GM21723 (cell line): ENCODE data around the gene CDON.
A peak's percentile ranks its signal among the peaks of the same experiment; 100 is the strongest.

Experiments used
- ATAC-seq: cut with Tn5 transposase; IDR thresholded peaks from one replicate; pipeline ENCODE4 v1.9.1; 2021; ENCODE audit warnings: mild to moderate bottlenecking, moderate library complexity; ENCODE audit not compliant: unreplicated experiment

The CDON gene, protein sequence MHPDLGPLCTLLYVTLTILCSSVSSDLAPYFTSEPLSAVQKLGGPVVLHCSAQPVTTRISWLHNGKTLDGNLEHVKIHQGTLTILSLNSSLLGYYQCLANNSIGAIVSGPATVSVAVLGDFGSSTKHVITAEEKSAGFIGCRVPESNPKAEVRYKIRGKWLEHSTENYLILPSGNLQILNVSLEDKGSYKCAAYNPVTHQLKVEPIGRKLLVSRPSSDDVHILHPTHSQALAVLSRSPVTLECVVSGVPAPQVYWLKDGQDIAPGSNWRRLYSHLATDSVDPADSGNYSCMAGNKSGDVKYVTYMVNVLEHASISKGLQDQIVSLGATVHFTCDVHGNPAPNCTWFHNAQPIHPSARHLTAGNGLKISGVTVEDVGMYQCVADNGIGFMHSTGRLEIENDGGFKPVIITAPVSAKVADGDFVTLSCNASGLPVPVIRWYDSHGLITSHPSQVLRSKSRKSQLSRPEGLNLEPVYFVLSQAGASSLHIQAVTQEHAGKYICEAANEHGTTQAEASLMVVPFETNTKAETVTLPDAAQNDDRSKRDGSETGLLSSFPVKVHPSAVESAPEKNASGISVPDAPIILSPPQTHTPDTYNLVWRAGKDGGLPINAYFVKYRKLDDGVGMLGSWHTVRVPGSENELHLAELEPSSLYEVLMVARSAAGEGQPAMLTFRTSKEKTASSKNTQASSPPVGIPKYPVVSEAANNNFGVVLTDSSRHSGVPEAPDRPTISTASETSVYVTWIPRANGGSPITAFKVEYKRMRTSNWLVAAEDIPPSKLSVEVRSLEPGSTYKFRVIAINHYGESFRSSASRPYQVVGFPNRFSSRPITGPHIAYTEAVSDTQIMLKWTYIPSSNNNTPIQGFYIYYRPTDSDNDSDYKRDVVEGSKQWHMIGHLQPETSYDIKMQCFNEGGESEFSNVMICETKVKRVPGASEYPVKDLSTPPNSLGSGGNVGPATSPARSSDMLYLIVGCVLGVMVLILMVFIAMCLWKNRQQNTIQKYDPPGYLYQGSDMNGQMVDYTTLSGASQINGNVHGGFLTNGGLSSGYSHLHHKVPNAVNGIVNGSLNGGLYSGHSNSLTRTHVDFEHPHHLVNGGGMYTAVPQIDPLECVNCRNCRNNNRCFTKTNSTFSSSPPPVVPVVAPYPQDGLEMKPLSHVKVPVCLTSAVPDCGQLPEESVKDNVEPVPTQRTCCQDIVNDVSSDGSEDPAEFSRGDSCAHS (N-terminal part only)

DNA sequence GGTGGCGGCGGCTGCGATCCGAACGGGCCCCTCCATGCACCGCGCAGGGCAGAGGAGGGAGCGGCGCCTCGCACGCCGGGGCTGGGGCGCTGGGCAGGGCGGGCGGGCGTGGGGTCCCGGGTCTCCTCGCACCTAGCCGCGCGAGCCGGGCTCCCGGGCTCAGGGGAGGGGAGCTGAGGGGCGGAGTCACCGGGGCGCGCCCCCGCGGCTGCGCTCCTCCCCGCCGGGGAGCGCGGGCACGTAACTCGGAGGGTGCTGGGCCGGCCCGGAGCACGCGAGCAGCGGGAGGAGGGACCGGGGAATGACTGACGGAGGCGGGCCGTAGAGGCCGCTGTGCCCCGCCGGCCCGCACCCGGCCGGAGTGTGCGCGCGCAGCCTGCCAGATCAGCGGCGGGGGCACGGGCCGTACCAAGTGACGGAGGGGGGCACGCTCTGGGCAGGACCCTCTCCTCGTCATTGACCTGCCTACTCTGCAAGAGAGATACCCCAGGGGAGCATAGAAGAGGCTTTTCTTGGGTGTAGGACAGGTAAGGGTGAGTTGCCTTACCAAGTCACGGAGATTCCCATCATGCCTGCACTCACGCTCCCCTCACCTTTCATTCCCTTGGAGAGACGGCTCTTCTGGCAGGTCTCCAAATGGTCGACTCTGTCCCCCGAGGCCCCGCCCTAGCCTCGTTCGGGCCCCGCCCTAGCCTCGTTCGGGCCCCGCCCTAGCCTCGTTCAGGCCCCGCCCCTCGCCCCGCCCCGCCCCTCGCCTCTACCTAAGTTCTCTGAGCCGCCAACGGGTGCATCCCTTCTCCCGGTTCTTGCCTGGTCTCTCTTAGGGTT is at the start of gene CDON:
Gene CDON (minus strand): TSS at position 188 of the 828 bp plus-strand sequence. CDS start 39,390 bp downstream, outside the sequence.
- ATAC-seq, result peak; percentile 99

DNA sequence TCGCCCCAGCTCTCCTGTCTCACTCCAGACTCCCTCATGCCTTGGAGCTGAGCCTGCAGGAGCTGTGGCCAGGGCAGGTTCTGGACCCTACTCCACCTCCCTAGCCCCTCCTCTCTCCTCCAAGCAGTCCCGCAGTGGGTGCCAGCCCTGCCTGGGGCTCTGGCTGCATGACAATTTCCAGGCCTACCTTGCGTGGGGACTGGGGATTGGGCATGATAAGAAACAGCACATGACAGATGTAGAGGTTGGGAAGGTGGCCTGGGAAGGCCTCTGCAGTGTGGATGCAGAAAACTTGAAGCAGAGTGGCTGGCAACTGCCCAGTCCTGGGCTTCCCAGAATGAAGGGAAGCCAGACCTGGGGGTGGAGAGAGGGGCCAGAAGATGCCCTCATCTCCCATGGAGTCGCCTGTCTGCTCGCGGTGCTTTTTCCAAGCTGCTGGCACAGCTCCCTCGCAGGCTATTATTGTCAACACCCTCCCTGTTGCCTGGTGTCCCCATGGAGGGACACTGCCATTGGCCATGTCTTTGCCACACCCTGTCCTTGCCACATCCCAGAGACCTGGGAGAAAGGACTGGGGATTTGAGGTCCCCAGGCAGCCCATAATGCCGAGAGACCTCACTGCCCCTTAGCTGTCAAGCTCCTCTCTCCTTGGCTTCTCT is 48.9 kb upstream of the CDON start:
- ATAC-seq, result no peak

DNA sequence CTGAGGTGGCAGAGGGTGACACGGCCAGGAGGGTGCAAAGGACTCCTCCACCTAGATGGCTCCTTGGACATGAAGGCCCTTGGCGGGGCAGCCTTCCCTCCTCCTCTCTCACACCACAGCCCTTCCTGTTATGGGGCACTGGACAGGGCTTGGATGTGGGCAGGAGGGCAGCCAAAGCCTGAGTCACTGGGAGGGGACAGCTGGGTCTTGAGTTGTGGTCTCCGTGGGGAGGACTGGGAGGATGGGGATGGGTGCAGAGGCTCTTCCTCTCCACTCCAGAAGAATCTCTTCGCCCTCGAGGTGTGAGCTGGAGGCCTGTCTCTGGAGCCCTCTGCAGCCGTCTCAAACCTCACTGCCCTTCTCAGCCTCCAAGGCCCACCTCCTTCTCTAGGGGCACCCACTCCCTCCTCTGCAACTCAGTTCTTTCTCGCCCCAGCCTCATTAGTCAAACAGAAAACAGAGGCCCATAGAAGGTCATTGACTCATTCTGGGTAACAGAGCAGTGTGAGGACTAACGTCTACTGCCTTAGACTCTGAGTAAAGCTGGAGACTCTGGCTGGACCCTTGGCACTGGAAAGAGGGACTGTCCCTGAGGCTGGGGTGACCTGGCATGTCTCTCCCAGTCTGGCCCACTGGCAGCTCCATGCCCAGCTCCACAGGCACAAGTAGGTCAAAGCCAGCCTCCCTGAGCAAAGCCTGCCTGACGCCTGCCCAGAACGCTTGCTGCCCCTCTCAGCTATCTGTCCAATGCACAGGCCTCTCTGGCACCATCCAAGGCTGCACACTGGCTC is 47.5 kb upstream of the CDON start:
- no peak for ATAC-seq

DNA sequence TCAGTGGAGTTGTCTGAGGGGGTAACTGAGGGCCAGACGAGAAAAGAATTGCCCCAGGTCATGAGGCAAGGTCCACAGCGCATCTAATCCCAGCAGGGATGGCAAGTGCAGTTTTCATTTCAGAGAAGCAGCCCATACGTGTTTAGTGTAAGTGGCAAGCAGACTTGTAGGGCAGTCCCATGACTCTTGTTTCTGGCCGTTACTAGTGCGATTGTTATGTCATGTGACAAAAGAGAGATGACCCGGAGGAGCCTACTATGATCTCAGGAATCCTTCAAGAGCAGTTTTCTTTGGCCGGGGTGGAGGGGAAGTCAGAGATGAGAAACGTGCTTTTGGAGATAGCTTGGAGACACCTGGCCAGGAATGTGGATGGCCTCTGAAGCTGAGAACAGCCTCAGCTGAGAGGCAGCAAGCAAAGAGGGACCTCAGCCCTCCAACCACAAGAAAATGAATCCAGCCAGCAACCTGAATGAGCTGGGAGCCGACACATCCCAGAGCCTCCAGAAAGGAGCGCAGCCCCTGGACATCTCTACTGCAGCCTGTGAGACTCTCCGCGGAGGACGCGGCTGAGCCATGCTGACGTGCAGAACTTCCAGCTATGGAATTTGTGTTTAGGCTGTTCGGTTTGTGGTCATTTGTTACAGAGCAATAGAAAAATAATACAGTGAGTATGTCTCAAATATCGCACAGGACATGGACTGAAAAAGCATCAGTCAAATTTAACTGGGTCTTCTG is 44.1 kb upstream of the CDON start:
- no peak for ATAC-seq

DNA sequence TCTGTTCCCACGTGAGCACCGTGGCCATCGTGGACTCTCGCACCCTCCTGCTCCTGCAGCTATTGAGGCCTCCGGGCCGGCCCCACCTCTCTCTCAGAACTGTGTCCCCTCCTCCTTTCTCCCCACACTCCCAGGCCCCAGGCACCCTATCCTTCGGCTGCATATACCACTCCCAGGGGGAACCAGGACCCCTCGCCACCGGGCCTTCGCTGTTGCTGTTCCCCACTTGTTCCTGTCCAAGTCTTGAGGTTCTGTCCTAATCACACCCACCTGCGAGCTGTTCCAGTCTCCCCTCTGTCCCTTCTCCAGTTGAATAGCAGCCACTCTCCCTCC is 43.0 kb upstream of the CDON start:
- ATAC-seq, result no peak

DNA sequence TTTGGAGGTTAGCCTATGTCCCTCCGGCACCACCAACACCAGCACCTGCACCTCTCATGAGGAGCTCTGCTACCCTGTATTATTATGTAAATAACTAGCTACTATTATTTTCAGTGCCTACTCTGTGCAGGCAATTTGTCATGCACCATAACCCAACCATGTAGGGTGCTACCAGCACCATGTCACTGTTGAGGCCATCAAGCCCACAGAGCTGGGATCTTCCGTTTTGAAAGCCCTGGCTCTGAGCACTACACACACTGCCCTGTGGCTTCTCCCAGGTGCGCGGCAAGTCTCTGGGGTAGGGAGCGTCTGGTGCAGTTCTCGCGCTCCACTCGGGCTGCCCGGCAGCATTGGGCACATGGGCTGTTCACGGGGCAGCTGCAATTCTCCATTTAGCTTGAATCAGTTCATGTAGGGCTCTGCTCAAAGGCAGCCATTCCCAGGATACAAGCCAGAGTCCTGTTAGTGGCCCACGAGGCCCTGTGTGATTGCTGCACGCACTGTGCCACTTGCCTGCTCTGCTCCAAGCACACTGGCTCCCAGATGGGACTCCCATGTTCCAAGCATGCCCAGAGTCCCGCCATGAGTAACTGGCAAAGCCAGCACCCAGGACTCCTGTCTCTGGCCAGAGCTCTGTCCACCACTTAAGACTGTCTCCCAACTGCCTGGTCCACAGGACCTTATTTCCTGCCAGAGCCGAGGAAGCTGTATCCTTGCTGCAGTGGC is 42.5 kb upstream of the CDON start:
- no peak for ATAC-seq

DNA sequence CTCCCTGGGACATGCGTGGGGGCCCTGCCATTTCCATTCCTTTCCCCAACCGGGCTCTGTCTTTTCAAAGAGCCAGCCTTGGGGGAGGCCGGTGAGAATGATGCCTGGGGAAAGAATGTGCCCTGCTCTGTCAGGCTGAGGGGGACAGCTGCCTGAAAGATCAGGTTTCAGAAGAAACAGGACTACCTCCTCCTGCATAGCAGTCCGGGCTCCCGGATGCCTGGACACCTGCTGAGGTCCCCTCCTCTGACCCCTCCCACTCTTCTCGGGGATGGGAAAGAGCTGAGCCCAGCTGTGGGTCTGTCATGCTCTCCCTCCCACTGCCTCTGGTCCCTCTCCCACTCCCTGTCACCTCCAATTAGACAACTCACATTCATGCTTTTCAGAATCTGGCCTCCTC is 41.8 kb upstream of the CDON start:
- ATAC-seq, result no peak

DNA sequence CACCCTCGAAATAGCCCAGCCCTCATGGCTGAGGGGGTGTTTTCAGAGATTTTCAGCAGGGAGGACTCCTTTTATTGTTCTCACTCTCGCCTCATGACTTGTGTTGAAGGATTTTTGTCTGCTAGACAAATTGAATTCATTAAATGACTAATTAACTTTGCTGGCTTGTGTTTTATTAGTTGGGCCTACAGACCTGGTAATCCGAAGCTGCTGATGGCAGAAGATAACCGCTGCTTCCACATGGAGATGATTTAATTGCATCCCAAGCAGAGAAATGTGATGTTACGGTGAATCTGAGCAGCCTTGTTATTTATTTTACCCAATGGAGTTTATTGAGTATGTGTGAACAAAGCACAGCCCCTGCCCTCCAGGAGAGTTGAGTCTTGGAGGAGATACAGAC is 40.5 kb upstream of the CDON start:
- no peak for ATAC-seq

DNA sequence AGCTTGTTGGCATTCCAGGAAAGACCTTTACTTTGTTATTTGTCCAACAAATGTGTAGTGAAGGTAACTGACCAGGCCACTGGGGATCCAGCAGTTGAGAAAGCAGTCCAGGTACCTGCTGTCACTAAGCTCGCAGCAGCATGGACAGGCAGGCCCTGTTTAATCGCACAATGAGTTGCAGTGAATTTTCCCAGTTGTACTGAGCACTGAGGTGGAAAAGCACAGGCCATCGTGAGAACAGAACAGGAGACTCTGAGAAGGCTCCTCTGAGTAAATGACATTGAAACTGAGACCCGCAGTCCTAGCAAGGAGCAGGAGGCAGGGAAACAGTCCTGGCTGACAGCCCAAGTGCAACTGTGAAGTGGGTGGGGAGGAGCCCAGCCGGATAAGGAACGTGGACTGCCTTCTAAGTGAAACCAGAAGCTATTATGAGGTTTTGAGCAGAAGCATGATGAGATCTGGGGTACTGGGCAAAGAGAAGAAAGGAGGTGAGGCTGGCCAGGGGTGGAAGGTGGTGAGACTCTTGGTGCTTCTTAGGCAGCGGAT is 39.8 kb upstream of the CDON start:
- no peak for ATAC-seq

DNA sequence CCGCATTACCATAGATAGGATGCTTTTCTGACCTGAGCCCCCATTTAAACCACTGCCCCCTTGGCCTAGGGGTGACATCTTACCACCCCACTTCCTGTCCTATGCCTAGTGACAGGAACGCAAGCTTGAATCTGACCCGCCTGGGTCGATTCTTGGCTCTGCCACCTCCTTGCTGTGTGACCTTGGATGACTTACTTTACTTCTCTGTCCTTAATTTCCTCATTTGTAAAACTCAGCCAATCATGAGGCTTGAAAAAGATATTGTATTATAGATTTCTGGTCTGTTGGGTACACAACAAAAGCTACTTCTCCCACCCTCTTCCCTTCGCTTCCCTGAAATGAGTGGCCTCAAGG is 39.2 kb upstream of the CDON start:
- no peak for ATAC-seq

DNA sequence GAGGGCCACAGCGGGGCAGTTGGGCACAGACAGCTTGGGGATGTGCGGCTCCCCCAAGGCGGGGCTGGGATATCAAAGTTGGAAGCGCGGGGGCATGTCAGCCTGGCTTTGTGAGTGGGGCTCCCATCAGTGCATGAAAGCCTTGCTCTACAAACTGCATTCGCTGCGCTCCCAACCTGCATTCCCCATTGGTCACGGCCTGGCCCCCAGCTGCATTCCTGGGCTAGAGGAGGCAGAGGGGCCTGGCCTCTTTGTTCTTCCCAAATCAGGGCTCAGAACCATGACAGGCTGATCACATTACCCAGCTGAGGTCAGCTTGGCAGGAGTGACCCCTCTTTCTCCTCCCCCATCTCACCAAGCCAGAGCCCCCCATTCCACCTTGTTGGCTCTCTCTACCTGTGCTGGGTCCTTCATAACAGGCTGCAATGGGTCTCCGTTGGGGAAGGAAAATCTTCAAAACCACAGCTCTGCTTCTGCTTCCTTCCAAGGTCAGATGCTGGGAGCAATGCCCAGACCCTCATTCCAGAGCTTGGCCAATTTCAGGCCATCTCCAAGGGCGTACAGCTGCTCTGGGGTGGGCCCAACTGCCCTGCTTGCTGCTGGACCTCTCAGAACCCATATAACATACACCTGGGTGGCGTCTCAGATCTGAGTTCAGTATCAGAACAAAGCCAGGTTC is 38.7 kb upstream of the CDON start:
- ATAC-seq, result no peak

DNA sequence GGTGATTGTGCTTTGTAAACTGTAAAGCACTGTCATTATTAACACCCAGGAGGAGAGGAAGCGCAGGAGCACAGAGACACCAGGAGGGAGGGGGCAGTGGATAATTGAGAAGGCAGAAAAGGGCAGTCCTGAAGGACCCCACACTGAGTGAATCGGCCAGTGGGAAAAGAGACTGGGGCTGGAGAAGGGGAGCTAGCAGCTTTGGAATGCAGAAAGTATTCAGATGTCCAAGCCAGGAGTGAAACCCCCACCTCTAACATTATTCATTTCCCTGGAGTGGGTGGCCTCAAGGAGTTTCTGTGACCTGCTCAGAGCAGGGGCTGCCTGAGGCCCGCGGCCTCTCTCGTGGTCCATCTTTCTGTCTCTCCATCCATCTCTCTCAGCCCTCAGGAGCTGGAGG is 38.0 kb upstream of the CDON start:
- ATAC-seq, result no peak

DNA sequence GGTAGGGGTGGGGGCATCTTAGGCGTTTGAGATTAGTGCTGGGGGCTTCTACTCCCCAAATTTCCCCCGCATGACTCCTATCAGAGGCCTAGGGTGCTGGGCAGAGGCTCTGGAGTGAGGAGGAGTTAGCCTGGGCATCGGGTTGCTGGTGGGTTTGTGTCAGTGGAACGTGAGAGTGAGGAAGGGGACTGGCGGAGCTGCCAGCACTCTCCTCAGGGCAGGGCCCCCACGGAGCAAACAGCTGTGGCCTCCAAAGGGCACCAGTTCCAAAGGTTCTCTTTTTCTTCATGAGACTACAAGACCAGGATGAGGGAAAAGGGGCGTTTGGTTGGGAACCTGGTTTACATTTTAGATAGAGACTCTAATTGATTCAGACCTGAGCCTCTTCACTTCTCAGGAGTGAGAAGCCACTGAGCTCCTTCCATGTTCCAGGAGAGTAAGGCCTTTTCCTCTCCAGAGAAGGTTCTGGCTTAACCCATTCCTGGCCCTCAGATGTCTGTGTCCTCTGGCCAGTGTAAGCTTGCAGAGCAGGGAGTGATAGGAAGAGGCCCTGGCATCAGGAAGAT is 35.6 kb upstream of the CDON start:
- ATAC-seq, result no peak

DNA sequence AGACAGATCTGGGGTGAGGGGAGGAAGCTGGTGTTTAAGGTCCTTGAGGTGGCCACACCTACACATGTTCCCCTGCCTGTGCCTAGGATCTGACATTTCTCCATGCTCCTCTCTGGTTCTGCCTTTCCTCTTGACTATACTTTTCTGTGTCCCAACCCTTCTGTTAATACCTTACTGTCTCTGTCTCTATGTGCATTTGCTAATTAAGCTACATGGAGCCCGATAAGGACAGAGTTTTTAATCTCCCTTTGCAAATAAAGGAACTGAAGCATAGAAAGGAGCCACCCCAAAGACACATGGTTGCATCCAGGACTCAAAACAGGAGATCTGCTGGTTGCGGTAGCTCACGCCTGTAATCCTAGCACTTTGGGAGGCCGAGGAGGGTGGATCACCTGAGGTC is 33.1 kb upstream of the CDON start:
- ATAC-seq, result no peak

DNA sequence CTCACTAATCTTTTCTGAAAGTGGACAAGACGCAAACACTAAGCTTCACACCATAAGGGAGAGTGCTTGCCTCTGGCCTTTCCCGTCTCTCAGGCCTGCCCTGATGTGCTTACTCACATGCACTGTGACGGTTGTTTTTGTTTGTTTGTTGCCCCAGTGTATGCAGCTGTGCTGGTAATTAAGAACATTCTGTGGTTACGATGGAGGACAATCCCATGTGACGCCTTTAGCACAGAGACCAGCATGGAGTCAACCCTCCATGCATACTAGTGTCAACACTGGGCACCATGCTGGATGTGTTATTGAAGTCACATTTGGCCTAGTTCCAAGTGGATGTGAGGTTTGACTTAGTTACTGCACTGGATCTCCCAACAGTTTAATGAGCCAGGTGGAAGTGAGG is 27.8 kb upstream of the CDON start:
- ATAC-seq, result no peak

DNA sequence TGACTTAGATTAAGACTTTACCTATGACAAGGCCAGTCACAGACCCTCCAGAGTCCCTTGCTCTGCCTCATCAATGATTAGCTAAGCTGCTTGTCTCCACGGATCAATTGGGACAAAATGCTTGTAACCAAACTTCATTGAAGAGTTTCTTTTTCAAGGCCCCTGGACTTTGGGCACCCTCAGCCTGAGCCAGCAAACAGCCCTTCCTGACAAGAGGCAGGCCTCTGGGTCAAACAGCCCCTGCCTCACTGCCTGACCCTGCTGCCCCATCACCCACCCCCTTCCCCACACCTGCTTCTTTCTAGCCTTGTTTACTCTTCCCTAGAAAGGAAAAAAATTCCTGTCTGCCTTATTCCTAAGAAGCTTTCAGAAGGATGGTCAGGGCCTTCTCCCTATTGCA is 26.3 kb upstream of the CDON start:
- no peak for ATAC-seq

DNA sequence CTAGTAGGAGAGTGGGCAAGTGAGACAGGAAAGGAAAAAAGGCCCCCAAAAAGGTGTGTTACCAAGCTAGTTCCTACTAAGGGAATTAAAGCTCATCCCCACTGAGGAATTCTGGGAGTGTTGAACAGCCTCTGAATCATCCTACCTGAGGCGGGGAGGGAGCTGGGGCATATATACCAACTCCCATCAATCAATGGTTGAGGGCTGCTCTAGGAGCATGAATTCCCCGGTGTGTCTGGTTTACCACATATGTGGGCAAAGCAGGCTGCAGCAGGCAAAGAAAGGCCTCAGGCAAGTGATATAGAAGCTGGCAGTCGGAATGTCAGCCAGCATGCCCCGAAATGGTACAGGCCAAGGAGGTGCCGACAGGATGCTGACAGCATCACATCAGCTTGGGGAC is 23.6 kb upstream of the CDON start:
- ATAC-seq, result no peak
